ENCODE results near the gene GARNL3.
A peak's percentile ranks its signal among the peaks of the same experiment; 100 is the strongest.

The GARNL3 gene

GRCh38 chr9:127283917-127284497 is 19.4 kb downstream of the GARNL3 start:
- DNase-seq (ENCODE audit: low read depth): no peak
- H3K4me3 ChIP-seq (ENCODE audit: low read depth, low read length): no peak overlapping the region
- peak; percentile 20 for TF ChIP-seq CTCF (IDR thresholded peaks at IDR 0.05; ENCODE audit: low read depth, low read length, missing control alignments)

- DNase-seq (ENCODE audit: low read depth): no peak
- no peak for TF ChIP-seq CTCF (IDR thresholded peaks at IDR 0.05; ENCODE audit: low read depth, low read length, missing control alignments)
- H3K4me3 ChIP-seq (ENCODE audit: low read depth, low read length): no peak overlapping the region
These were observed 21.4 kb downstream of the GARNL3 start for GRCh38 chr9:127285965-127286364.

GRCh38 chr9:127290561-127291065 is 26.0 kb downstream of the GARNL3 start:
- H3K4me3 ChIP-seq (ENCODE audit: low read depth, low read length): no peak overlapping the region
- no peak for DNase-seq (ENCODE audit: low read depth)
- no peak for TF ChIP-seq CTCF (IDR thresholded peaks at IDR 0.05; ENCODE audit: low read depth, low read length, missing control alignments)

GRCh38 chr9:127291246-127291778 is 26.7 kb downstream of the GARNL3 start:
- DNase-seq (ENCODE audit: low read depth): no peak
- H3K4me3 ChIP-seq (ENCODE audit: low read depth, low read length): no peak overlapping the region
- TF ChIP-seq CTCF (IDR thresholded peaks at IDR 0.05; ENCODE audit: low read depth, low read length, missing control alignments): no peak

GRCh38 chr9:127292415-127292814 is 27.8 kb downstream of the GARNL3 start:
- TF ChIP-seq CTCF (IDR thresholded peaks at IDR 0.05; ENCODE audit: low read depth, low read length, missing control alignments): no peak
- no peak for DNase-seq (ENCODE audit: low read depth)
- H3K4me3 ChIP-seq (ENCODE audit: low read depth, low read length): no peak overlapping the region

- DNase-seq (ENCODE audit: low read depth): no peak
- no peak for TF ChIP-seq CTCF (IDR thresholded peaks at IDR 0.05; ENCODE audit: low read depth, low read length, missing control alignments)
- no peak overlapping the region for H3K4me3 ChIP-seq (ENCODE audit: low read depth, low read length)
These were observed 28.8 kb downstream of the GARNL3 start for GRCh38 chr9:127293328-127293727.

GRCh38 chr9:127293767-127294166 is 29.2 kb downstream of the GARNL3 start:
- DNase-seq (ENCODE audit: low read depth): no peak
- H3K4me3 ChIP-seq (ENCODE audit: low read depth, low read length): no peak overlapping the region
- no peak for TF ChIP-seq CTCF (IDR thresholded peaks at IDR 0.05; ENCODE audit: low read depth, low read length, missing control alignments)
